Gastrocnemius medialis (tissue), 4 donors: ENCODE data around the gene C4BPA. TPM values are rescaled to one million over a fixed set of nuclear protein-coding genes. Genes with fewer than 3 reads are reported as not detected.

Experiments used
- ATAC-seq, 2 donors: fragments of 150-250 bp; one replicate each; pipeline ENCODE4 v1.9.1; 2016
- DNase-seq, 2 donors: peaks; one replicate each; pipeline ENCODE4 v3.0.0-alpha.2; 2019
- H3K27ac ChIP-seq, 4 donors: fragments of 200-600 bp; sonication (generic); 1 replicate in 1 of 4; 2 replicates in 3 of 4; pipeline ENCODE4 v1.5.1; 2016 to 2018; ENCODE audit warnings: mild to moderate bottlenecking in 2 of 4, moderate library complexity in 1 of 4
- H3K27me3 ChIP-seq, 3 donors: fragments of 200-600 bp; sonication (generic) in 2 of 3; 1 replicate in 1 of 3; 2 replicates in 2 of 3; pipeline versions ENCODE4 v1.5.1 to v1.6.0; 2016 to 2019; ENCODE audit warnings: mild to moderate bottlenecking in 1 of 3, moderate library complexity in 1 of 3
- H3K36me3 ChIP-seq, 2 donors: fragments of 200-600 bp; sonication (generic) in 1 of 2; one replicate each; pipeline ENCODE4 v1.5.1; 2017 to 2018
- H3K4me1 ChIP-seq, 2 donors: fragments of 200-600 bp; sonication (generic) in 1 of 2; one replicate each; pipeline ENCODE4 v1.5.1; 2016 to 2017; ENCODE audit warnings: mild to moderate bottlenecking in 2 of 2
- H3K4me3 ChIP-seq, 4 donors: fragments of 200-600 bp; sonication (generic) in 3 of 4; 1 replicate in 1 of 4; 2 replicates in 3 of 4; pipeline ENCODE4 v1.5.1; 2016 to 2019; ENCODE audit warnings: mild to moderate bottlenecking in 2 of 4
- H3K9me3 ChIP-seq, 3 donors: fragments of 200-600 bp; sonication (generic) in 2 of 3; 1 replicate in 1 of 3; 2 replicates in 2 of 3; pipeline ENCODE4 v1.5.1; 2016 to 2019
- POLR2A ChIP-seq, 2 donors: fragments of 450-650 bp; IDR thresholded peaks; one replicate each; pipeline ENCODE4 v1.6.1; 2017; ENCODE audit warnings: antibody characterized with exemption in 2 of 2, mild to moderate bottlenecking in 2 of 2, moderate library complexity in 2 of 2
- in situ Hi-C, 4 donors: fragments of 200-750 bp; cut with MboI; loops; one replicate each; pipeline versions ENCODE4 v1.15.0 to v1.8.0; 2017; ENCODE audit warnings: low sequenced_read_pairs in 4 of 4
- intact Hi-C: fragments of 100-400 bp; cut with DNase I; formaldehyde crosslinking; loops from one replicate; pipeline ENCODE4 v1.15.1; 2023; ENCODE audit warnings: low total_unique reads
- total RNA-seq, 4 donors: library from RNA; depleted of rRNA; stranded (reverse); fragments of >200 nt; gene quantifications; one replicate each; pipeline versions ENCODE4 v1.1.0 to v1.2.3, GENCODE V29; 2016
- TF ChIP-seq, protein P1 (sequence below), 5 experiments: fragments of 450-650 bp in 3 of 5; fragments of 200-600 bp in 2 of 5; sonication (generic) in 2 of 5; IDR thresholded peaks in 4 of 5; conservative IDR thresholded peaks in 1 of 5; 1 replicate in 4 of 5; 2 replicates in 1 of 5; pipeline ENCODE4 v1.5.1; 2016 to 2019; ENCODE audit warnings: antibody characterized with exemption in 5 of 5, mild to moderate bottlenecking in 3 of 5, moderate library complexity in 3 of 5

C4BPA gene
- total RNA-seq, 4 donors from 2014 or later = 0.81 to 2.8 TPM; not detected in 2

DNA sequence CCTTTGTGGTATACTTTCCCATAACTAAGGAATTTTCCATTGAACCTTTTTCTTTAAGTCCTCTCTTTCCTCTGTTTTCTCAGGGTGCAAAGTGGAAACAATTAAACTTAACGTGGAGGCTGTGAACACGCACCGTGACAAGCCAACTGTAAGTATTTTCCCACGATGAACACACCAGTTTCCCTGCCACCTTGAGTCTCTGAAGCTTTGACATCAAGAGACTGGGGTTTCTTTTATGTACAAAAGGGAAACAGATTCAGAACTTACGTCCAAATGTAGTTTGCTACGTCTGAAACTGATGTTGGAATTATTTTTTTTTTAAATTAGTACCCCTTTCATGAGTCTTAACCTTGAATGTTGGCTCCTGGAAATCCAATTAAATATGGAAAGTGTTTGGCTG, 32.6 kb upstream of the C4BPA start:
- intact Hi-C loops = no loop called here
- in situ Hi-C loops = loop anchor here in 3 of 4 donors (10.0 to 25.0 kb wide), 3 partner anchors 333 to 716 kb away; partner anchors contain the start of gene DYRK3 (in 1 of the 3)
- H3K36me3 ChIP-seq = peaks cover 0 to 68% of the 10 kb centered on the region in 2 donors
- DNase-seq = no peak
- TF ChIP-seq, protein P1, sequence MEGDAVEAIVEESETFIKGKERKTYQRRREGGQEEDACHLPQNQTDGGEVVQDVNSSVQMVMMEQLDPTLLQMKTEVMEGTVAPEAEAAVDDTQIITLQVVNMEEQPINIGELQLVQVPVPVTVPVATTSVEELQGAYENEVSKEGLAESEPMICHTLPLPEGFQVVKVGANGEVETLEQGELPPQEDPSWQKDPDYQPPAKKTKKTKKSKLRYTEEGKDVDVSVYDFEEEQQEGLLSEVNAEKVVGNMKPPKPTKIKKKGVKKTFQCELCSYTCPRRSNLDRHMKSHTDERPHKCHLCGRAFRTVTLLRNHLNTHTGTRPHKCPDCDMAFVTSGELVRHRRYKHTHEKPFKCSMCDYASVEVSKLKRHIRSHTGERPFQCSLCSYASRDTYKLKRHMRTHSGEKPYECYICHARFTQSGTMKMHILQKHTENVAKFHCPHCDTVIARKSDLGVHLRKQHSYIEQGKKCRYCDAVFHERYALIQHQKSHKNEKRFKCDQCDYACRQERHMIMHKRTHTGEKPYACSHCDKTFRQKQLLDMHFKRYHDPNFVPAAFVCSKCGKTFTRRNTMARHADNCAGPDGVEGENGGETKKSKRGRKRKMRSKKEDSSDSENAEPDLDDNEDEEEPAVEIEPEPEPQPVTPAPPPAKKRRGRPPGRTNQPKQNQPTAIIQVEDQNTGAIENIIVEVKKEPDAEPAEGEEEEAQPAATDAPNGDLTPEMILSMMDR (IDR thresholded peaks at IDR 0.05 in 4 of 5, conservative IDR thresholded peaks at IDR 0.05 in 1 of 5) = no peak
- no peak for TF ChIP-seq POLR2A (IDR thresholded peaks at IDR 0.05)
- no peak for ATAC-seq
- H3K27ac ChIP-seq = peak overlapping the region; percentile 22 to 88 (median 54)
- no peaks in the 10 kb centered on the region for H3K27me3 ChIP-seq
- H3K9me3 ChIP-seq = no peaks in the 10 kb centered on the region
- no peak overlapping the region for H3K4me3 ChIP-seq
- peaks cover 3 to 14% of the 10 kb centered on the region in 2 donors for H3K4me1 ChIP-seq

DNA sequence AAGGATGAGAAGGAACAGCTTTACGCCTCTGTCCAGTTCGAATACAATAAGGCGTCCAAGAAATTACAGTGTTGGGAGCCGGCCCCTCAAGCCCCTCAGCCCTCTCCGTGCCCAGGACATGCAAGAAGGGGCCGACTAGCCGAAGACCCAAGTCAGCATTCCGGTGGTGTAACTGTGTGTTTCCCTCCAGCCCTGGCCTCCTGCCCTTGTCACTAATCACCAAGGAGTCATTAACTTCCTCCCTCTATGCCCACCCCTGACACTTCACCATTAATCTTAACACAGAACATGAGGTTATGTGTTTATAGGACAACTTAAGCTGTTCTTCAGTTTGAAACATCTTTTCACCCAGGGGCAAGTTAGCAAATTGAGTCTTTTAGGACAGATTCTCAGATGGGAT, 31.8 kb upstream of the C4BPA start:
- peaks cover 11 to 21% of the 10 kb centered on the region in 2 donors for H3K4me1 ChIP-seq
- no peak for TF ChIP-seq POLR2A (IDR thresholded peaks at IDR 0.05)
- TF ChIP-seq, protein P1 (IDR thresholded peaks at IDR 0.05 in 4 of 5, conservative IDR thresholded peaks at IDR 0.05 in 1 of 5) = no peak
- intact Hi-C loops = no loop called here
- no peaks in the 10 kb centered on the region for H3K27me3 ChIP-seq
- H3K4me3 ChIP-seq = no peak overlapping the region
- in situ Hi-C loops = loop anchor here in 3 of 4 donors (10.0 to 25.0 kb wide), 3 partner anchors 333 to 715 kb away; partner anchors contain the start of gene DYRK3 (in 1 of the 3)
- ATAC-seq (no peak), DNase-seq (no peak)
- peak overlapping the region in 3 of 4 donors; percentile 22 to 88 (median 28) for H3K27ac ChIP-seq
- no peaks in the 10 kb centered on the region for H3K9me3 ChIP-seq
- H3K36me3 ChIP-seq = peaks cover 0 to 63% of the 10 kb centered on the region in 2 donors

DNA sequence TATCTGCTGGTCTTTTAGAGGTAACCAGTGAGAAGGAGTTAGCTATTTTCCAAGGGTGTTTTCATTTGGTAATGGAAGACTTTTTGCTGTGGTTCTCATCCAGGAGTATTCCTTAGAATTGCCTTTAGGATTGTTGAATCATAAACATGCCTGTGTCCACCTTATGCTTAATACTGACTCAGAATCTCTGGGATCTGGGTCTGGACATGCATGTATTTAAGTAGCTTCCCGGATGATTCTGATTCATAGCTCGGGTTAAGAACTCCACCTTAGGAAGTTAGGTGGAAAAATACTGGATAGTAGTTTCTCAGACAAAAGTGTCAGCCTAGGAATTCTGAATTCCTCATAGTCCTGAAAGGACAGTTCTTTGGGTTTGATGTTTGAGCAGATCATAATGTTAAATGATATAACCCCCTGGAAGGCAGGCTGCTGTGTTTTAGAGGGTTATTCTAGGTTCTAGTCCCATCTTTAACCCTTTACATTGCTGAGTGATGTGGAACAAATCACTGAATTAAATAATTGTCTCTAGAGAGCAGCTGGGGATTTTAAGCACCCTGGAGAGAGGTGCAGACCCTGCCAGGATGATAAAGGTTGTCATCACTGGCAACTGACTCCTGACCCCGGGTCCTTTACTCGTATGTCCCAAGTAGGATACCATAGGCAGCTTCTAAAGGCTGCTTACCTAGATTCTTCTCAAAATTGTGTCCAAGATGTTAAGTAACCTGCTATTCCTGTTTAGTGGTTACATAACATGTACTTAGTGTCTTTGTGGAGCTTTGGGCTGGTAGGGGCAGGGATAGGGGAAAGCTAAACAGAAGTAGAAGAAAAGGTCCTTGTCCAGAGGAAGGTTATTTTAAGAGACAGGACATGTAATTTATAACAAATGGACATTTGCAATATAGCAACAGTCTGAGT, 29.9 kb upstream of the C4BPA start:
- peaks cover 0 to 43% of the 10 kb centered on the region in 2 donors for H3K36me3 ChIP-seq
- TF ChIP-seq, protein P1 (IDR thresholded peaks at IDR 0.05 in 4 of 5, conservative IDR thresholded peaks at IDR 0.05 in 1 of 5) = no peak
- no peak for TF ChIP-seq POLR2A (IDR thresholded peaks at IDR 0.05)
- H3K4me3 ChIP-seq = no peak overlapping the region
- H3K27me3 ChIP-seq = no peaks in the 10 kb centered on the region
- no peak for DNase-seq
- intact Hi-C loops (no loop called here), in situ Hi-C loops (loop anchor here in 3 of 4 donors (10.0 to 25.0 kb wide), 3 partner anchors 331 to 713 kb away; partner anchors contain the start of gene DYRK3 (in 1 of the 3))
- H3K9me3 ChIP-seq = no peaks in the 10 kb centered on the region
- H3K27ac ChIP-seq = peak overlapping the region in 1 of 4 donors; percentile 88
- peaks cover 16 to 25% of the 10 kb centered on the region in 2 donors for H3K4me1 ChIP-seq
- no peak for ATAC-seq

DNA sequence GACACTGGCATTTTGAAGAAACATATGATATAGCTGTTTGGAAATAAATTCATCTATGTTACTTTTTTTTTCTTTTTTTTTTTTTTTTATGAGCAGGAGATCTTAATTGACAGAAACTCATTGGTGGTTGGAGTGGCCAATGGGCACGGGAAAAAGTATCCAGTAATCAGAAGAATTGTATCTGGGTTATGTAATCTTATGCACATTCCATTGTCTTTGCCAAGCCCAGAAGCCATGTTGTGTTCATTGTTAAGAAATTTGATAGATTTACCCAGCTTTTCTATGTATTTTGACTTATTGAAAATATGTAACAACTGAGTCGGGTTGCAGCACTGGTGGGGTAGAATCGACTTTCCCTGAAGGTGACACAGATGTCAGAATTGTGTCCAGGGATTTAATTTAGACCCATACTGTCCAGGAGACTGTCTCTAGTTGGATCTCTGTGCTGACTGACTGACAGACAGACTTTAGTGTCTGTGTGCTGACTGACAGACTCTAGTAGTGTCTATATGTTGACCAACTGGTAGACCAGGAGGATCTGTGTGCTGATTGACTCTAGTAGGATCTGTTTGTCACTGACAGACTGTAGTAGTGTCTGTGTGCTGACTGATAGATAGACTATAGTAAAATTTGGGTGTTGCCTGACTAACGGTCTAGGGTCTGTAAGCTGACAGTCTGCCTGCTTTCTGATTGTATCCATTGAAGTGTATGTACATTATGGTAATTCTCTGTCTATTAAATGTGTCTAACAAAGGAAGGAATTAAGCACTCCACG, 27.7 kb upstream of the C4BPA start:
- H3K27me3 ChIP-seq = no peaks in the 10 kb centered on the region
- intact Hi-C loops = no loop called here

More for the DNA sequence above, 27.7 kb upstream of the C4BPA start:
- H3K9me3 ChIP-seq = no peaks in the 10 kb centered on the region
- H3K36me3 ChIP-seq = peaks cover 0 to 25% of the 10 kb centered on the region in 2 donors
- H3K27ac ChIP-seq = peak overlapping the region; percentile 4 to 72 (median 36)
- peaks cover 16 to 20% of the 10 kb centered on the region in 2 donors for H3K4me1 ChIP-seq
- H3K4me3 ChIP-seq = no peak overlapping the region
- ATAC-seq = no peak
- DNase-seq = no peak
- TF ChIP-seq, protein P1 (IDR thresholded peaks at IDR 0.05 in 4 of 5, conservative IDR thresholded peaks at IDR 0.05 in 1 of 5) = no peak
- no peak for TF ChIP-seq POLR2A (IDR thresholded peaks at IDR 0.05)
- in situ Hi-C loops = loop anchor here in 2 of 4 donors (5.0 to 10.0 kb wide), 2 partner anchors 34 to 328 kb away; no protein-coding TSS in a partner anchor
